PC-3 (cell line): ENCODE data around the gene GNB2. TPM values are rescaled to one million over a fixed set of nuclear protein-coding genes. Genes with fewer than 3 reads are reported as not detected.
A peak's percentile ranks its signal among the peaks of the same experiment; 100 is the strongest.

ENCODE experiments used
- ATAC-seq: fragments of 200-7000 bp; cut with Tn5 transposase; 2 replicates; pipeline ENCODE4 v1.9.1; 2020; ENCODE audit warnings: mild to moderate bottlenecking, moderate library complexity
- BruUV-seq: library from RNA; stranded (reverse); fragments of 400-500 nt; replicated peaks from 2 replicates; lab custom pipeline; 2021; lab: Mats Ljungman, UMichigan
- CTCF ChIA-PET: fragments of 300-600 bp; sonication (Branson Sonifier 250); formaldehyde crosslinking; loops from one replicate; lab custom pipeline; 2022; ENCODE audit warnings: antibody characterized with exemption; lab: Charles Lee
- POLR2A ChIA-PET: fragments of 300-600 bp; sonication (Branson Sonifier 250); formaldehyde crosslinking; loops from one replicate; lab custom pipeline; 2022; ENCODE audit warnings: antibody characterized with exemption; ENCODE audit not compliant: unreplicated experiment; lab: Charles Lee
- DNase-seq: peaks from one replicate; pipeline ENCODE4 v3.0.0-alpha.2; 2015
- H2AFZ ChIP-seq: fragments of 300-600 bp; sonication (generic); 2 replicates; pipeline ENCODE4 v1.6.0; 2016; ENCODE audit warnings: antibody characterized with exemption, low read length
- H3F3A ChIP-seq: fragments of 300-600 bp; sonication (generic); one replicate; pipeline ENCODE4 v1.6.0; 2017; ENCODE audit warnings: antibody characterized with exemption, low read length, control low read depth, mild to moderate bottlenecking; ENCODE audit not compliant: unreplicated experiment
- H3K27ac ChIP-seq: fragments of 300-600 bp; sonication (generic); 2 replicates; pipeline ENCODE4 v1.5.1; 2016; ENCODE audit warnings: mild to moderate bottlenecking, low read length
- H3K27me3 ChIP-seq: fragments of 300-600 bp; sonication (generic); 2 replicates; pipeline ENCODE4 v1.6.1; 2016; ENCODE audit warnings: low read length, mixed read lengths
- H3K36me3 ChIP-seq: fragments of 300-600 bp; sonication (generic); 2 replicates; pipeline ENCODE4 v1.6.1; 2016; ENCODE audit warnings: low read depth, mixed run types, low read length, mixed read lengths
- H3K4me1 ChIP-seq: fragments of 300-600 bp; sonication (generic); 2 replicates; pipeline ENCODE4 v1.5.1; 2016; ENCODE audit warnings: low read length; ENCODE audit not compliant: insufficient read depth
- H3K4me2 ChIP-seq: fragments of 300-600 bp; sonication (generic); 2 replicates; pipeline ENCODE4 v1.6.0; 2016; ENCODE audit warnings: low read length
- H3K4me3 ChIP-seq: fragments of 300-600 bp; sonication (generic); 2 replicates; pipeline ENCODE4 v1.5.1; 2016; ENCODE audit warnings: mild to moderate bottlenecking, low read length, mixed read lengths
- H3K79me2 ChIP-seq: fragments of 300-600 bp; sonication (generic); 2 replicates; pipeline ENCODE4 v1.6.1; 2017; ENCODE audit warnings: low read length, mixed read lengths
- H3K9ac ChIP-seq: fragments of 300-600 bp; sonication (generic); 2 replicates; pipeline ENCODE4 v1.6.0; 2016; ENCODE audit warnings: mild to moderate bottlenecking, low read length
- H3K9me2 ChIP-seq: fragments of 300-600 bp; sonication (generic); replicated peaks from 2 replicates; pipeline ENCODE4 v1.6.1; 2016; ENCODE audit warnings: mixed run types, low read length, mixed read lengths
- H3K9me3 ChIP-seq: fragments of 300-600 bp; sonication (generic); 2 replicates; pipeline ENCODE4 v1.6.1; 2016; ENCODE audit warnings: low read length, mixed read lengths
- H4K20me1 ChIP-seq: fragments of 300-600 bp; sonication (generic); 2 replicates; pipeline ENCODE4 v1.6.1; 2016; ENCODE audit warnings: low read length, mixed read lengths
- EZH2 ChIP-seq: fragments of 300-600 bp; sonication (generic); IDR thresholded peaks from one replicate; pipeline ENCODE4 v1.6.1; 2017; ENCODE audit warnings: antibody characterized with exemption, mild to moderate bottlenecking, low read length; ENCODE audit not compliant: unreplicated experiment
- EZH2phosphoT487 ChIP-seq: fragments of 300-600 bp; sonication (generic); IDR thresholded peaks from 2 replicates; pipeline ENCODE4 v1.6.1; 2018; ENCODE audit warnings: mild to moderate bottlenecking, antibody characterized with exemption, low read length, borderline replicate concordance
- intact Hi-C: fragments of 100-400 bp; cut with micrococcal nuclease; formaldehyde crosslinking; loops from 2 replicates; pipeline ENCODE4 v1.9.0; 2023
- total RNA-seq: library from RNA; depleted of rRNA; stranded (reverse); fragments of >200 nt; gene quantifications from 2 replicates; pipeline ENCODE4 v1.2.3, GENCODE V29; 2014
- TF ChIP-seq, protein P1 (sequence below): fragments of 300-600 bp; sonication (generic); conservative IDR thresholded peaks from 2 replicates; pipeline ENCODE4 v1.5.1; 2017; ENCODE audit warnings: antibody characterized with exemption, low read depth, mild to moderate bottlenecking, low read length

GNB2 gene
- total RNA-seq, 1 experiment from 2014 or later, result 164 TPM

DNA sequence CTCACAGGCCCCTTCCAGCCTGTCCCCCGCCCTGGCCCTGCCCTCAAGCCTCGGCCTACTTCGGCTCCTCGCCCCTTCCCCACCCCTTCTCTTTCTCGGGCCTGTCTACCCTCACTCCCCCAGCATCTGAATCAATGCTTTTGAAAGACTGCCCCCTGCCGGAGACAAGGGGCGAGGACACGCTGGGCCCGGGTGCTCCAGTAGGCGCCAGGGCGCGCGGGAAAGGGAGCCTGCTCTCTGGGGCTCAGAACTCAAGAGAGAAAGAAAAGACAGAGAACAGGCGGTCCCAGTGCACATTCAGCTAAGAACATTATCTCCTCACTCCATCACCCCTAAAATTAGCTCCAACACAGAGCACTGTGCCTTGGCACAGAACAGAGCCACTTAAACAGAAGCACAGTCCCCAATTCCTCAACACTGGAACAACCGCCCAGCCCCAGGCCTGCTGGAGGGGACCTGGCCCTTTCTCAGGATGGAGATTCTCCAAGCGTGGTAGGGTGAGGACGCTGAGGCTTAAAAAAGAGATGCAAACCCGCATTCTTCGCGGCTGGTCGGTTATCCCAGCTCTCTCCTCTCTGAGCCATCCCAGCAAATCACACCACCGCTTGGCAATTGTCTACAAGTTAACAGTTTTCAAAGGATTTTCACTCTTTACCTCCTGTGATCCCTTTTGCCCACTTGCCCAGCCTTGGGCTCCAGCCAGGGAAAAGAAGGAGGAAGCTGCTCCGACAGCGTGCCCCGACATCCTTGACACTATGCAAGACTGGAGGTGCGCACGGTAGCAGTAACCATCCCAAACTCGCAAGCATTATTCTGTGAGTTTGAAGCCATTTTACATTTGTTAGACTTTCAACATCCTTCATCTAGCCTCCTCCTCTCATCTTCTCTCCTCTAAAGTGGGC is 18.4 kb downstream of the GNB2 start:
- TF ChIP-seq EZH2, result no peak
- TF ChIP-seq, protein P1, sequence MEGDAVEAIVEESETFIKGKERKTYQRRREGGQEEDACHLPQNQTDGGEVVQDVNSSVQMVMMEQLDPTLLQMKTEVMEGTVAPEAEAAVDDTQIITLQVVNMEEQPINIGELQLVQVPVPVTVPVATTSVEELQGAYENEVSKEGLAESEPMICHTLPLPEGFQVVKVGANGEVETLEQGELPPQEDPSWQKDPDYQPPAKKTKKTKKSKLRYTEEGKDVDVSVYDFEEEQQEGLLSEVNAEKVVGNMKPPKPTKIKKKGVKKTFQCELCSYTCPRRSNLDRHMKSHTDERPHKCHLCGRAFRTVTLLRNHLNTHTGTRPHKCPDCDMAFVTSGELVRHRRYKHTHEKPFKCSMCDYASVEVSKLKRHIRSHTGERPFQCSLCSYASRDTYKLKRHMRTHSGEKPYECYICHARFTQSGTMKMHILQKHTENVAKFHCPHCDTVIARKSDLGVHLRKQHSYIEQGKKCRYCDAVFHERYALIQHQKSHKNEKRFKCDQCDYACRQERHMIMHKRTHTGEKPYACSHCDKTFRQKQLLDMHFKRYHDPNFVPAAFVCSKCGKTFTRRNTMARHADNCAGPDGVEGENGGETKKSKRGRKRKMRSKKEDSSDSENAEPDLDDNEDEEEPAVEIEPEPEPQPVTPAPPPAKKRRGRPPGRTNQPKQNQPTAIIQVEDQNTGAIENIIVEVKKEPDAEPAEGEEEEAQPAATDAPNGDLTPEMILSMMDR, result peak; percentile 94
- TF ChIP-seq EZH2phosphoT487, result no peak
- H3K4me3 ChIP-seq, result peak overlapping the region; percentile 96
- H3K9ac ChIP-seq, result peak overlapping the region; percentile 91
- no peak overlapping the region for H2AFZ ChIP-seq
- no peaks in the 10 kb centered on the region for H3F3A ChIP-seq
- H3K79me2 ChIP-seq, result peaks cover 54% of the 10 kb centered on the region
- H3K27ac ChIP-seq, result no peak overlapping the region
- no peaks in the 10 kb centered on the region for H3K27me3 ChIP-seq
- no peaks in the 10 kb centered on the region for H3K9me2 ChIP-seq
- ChIA-PET POLR2A (interaction anchor here (0.7 kb wide), 1 partner anchor 19 kb away, joined by 6 read pairs; the partner anchor contains the start of gene GNB2), CTCF (interaction anchor here (0.5 to 1.4 kb wide), 4 partner anchors 14 to 126 kb away, joined by 4 to 15 read pairs (median 8); no protein-coding TSS in a partner anchor)
- H4K20me1 ChIP-seq, result peaks cover 5% of the 10 kb centered on the region
- intact Hi-C loops, result loop anchor here (2.0 to 5.0 kb wide), 2 partner anchors 87 to 105 kb away; partner anchors contain the start of genes FBXO24 and LRCH4
- H3K4me1 ChIP-seq, result peaks cover 12% of the 10 kb centered on the region
- no TSS peak for BruUV-seq
- peaks cover 4% of the 10 kb centered on the region for H3K36me3 ChIP-seq
- no peaks in the 10 kb centered on the region for H3K9me3 ChIP-seq
- peak; percentile 75 for ATAC-seq
- H3K4me2 ChIP-seq, result peak overlapping the region; percentile 90
- DNase-seq, result peak; percentile 78

DNA sequence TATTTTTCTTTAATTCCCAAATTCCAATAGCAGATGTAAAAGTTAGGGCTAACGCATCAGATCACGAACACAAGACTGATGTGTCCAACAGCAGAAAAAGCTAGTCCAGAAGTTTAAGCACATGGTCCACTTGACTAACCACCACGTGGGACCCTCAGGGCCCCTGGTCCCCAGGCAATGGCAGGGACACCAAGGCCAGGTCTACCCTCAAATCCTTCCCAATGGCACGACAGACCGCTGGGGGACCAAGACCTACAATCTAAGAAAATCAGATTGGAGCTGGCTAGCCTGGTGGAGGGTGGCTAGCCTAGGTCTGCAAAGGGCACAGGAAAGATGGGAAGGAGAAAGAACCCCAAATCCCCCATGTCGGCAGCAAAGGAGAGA is 19.0 kb downstream of the GNB2 start:
- H4K20me1 ChIP-seq, result peaks cover 5% of the 10 kb centered on the region
- no peak overlapping the region for H3K27ac ChIP-seq
- intact Hi-C loops, result loop anchor here (5.0 kb wide), 1 partner anchor 105 kb away; the partner anchor contains the start of genes FBXO24 and LRCH4

More for the DNA sequence above, 19.0 kb downstream of the GNB2 start:
- peak overlapping the region; percentile 91 for H3K9ac ChIP-seq
- no peaks in the 10 kb centered on the region; the same call in none of the 2 replicates for H3K36me3 ChIP-seq
- H3K4me2 ChIP-seq, result peak overlapping the region; percentile 90
- DNase-seq, result no peak
- H3K9me3 ChIP-seq, result no peaks in the 10 kb centered on the region
- H3K9me2 ChIP-seq, result no peaks in the 10 kb centered on the region
- POLR2A ChIA-PET, result interaction anchor here (0.7 to 1.1 kb wide), 2 partner anchors 19 to 80 kb away, joined by 3 to 6 read pairs; partner anchors contain the start of genes GNB2 and MOSPD3
- H3K27me3 ChIP-seq, result no peaks in the 10 kb centered on the region
- TF ChIP-seq, protein P1, result no peak
- TF ChIP-seq EZH2phosphoT487 (no peak), EZH2 (no peak)
- H2AFZ ChIP-seq, result no peak overlapping the region
- peak overlapping the region; percentile 96 for H3K4me3 ChIP-seq
- TSS peak; percentile 44 for BruUV-seq
- ATAC-seq, result no peak
- H3K79me2 ChIP-seq, result peaks cover 54% of the 10 kb centered on the region
- H3F3A ChIP-seq, result no peaks in the 10 kb centered on the region
- peaks cover 12% of the 10 kb centered on the region for H3K4me1 ChIP-seq
- CTCF ChIA-PET, result interaction anchor here (0.7 kb wide), 2 partner anchors 33 to 54 kb away, joined by 4 read pairs; no protein-coding TSS in a partner anchor
